Lower leg skin (tissue), 3 donors: ENCODE results near the gene VPS50.

ENCODE experiments used
- CTCF ChIP-seq, 3 donors: fragments of 450-650 bp; IDR thresholded peaks; one replicate each; pipeline ENCODE4 v1.5.1; 2016; ENCODE audit warnings: antibody characterized with exemption in 3 of 3, mild to moderate bottlenecking in 3 of 3, moderate library complexity in 2 of 3
- POLR2A ChIP-seq, 2 donors: fragments of 450-650 bp; IDR thresholded peaks; one replicate each; pipeline ENCODE4 v1.6.1; 2016 to 2017; ENCODE audit warnings: antibody characterized with exemption in 2 of 2, mild to moderate bottlenecking in 1 of 2, moderate library complexity in 1 of 2

- TF ChIP-seq CTCF (IDR thresholded peaks at IDR 0.05): no peak
- no peak for TF ChIP-seq POLR2A (IDR thresholded peaks at IDR 0.05)
Observed at GRCh38 chr7:93337052-93337451, 104.9 kb downstream of the VPS50 start.
